SKM-1 (cell line): ENCODE measurements around the gene ZNG1B.
"Not testable (repeated sequence)": the region's sequence is repeated elsewhere in the genome, so short reads cannot be mapped to it uniquely, and the experiment has no call there.

ENCODE experiments used
- DNase-seq: peaks from one replicate; lab custom pipeline; 2025; ENCODE audit not compliant: unreplicated experiment; lab: John Stamatoyannopoulos, UW

The ZNG1B gene

GRCh38 chr2:113503094-113504042 is 65.9 kb downstream of the ZNG1B start:
- DNase-seq, result not testable (repeated sequence)

- DNase-seq, result not testable (repeated sequence)
These were observed 66.6 kb downstream of the ZNG1B start for GRCh38 chr2:113504081-113504480.

GRCh38 chr2:113507394-113508140 is 70.1 kb downstream of the ZNG1B start:
- not testable (repeated sequence) for DNase-seq

DNA sequence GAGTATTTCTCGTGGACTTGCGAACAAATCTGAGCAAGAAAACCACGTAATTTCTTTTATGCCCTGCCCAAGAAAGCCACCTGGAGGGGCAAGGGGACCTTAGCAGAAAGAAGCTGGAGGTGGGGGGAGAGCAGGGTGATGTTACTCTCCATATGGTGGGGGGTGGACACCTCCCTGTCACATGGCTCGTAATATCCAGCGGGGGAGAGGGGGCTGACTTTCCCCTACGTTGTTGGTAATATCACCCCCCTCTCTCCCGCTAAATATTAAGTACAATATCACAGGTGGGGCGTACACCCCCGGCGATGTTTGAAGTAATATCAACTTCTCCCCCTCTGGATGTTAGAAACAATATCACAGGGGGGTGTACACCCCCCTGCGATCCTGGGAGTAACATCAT is 70.7 kb downstream of the ZNG1B start:
- DNase-seq, result not testable (repeated sequence)

GRCh38 chr2:113510913-113511312 is 73.4 kb downstream of the ZNG1B start:
- not testable (repeated sequence) for DNase-seq

- DNase-seq, result not testable (repeated sequence)
These were observed 74.4 kb downstream of the ZNG1B start for GRCh38 chr2:113511859-113512258.

- not testable (repeated sequence) for DNase-seq
These were observed 78.0 kb downstream of the ZNG1B start for GRCh38 chr2:113515457-113515856.

DNA sequence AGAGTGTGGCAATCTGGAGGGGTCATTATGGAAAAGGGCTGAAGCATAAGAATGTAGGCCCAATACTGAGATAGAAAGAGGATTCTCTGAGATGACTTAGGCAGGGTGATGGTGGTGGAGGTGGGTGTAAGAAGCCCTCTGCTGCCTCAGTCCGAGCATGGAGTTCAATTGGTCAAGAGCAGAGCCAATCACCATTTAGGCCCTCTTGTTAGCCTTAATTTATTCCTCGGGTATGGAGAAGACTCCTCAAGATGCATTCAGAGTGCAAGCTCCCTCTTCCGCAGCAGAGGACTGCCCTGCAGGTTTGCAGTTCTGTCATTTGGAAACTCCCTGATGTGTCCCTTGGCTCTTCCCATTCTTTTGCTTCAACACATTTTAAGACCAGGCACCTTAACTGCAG is 78.5 kb downstream of the ZNG1B start:
- not testable (repeated sequence) for DNase-seq

GRCh38 chr2:113517025-113517424 is 79.5 kb downstream of the ZNG1B start:
- DNase-seq, result not testable (repeated sequence)

- not testable (repeated sequence) for DNase-seq
These were observed 83.3 kb downstream of the ZNG1B start for GRCh38 chr2:113520837-113521236.

- DNase-seq, result not testable (repeated sequence)
These were observed 84.0 kb downstream of the ZNG1B start for GRCh38 chr2:113521492-113521891.

DNA sequence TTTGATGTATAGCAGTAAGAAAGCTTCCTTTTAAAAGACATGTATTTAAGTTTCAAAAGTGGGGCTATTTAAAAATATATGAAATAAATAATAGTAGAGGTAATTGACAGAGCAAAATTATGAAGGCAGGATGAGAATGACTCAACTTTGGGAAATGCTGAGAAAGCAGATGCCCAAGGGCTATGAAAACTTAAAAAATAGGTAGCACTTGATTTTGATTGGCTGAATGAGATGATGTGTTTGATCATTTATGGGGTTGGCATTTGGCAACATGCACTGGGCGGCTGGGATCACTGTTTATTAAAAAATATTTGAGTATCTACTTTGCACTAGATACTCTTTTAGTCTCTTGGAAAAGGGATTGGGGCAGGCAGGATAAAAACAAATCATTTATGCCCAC is 87.5 kb downstream of the ZNG1B start:
- not testable (repeated sequence) for DNase-seq

DNA sequence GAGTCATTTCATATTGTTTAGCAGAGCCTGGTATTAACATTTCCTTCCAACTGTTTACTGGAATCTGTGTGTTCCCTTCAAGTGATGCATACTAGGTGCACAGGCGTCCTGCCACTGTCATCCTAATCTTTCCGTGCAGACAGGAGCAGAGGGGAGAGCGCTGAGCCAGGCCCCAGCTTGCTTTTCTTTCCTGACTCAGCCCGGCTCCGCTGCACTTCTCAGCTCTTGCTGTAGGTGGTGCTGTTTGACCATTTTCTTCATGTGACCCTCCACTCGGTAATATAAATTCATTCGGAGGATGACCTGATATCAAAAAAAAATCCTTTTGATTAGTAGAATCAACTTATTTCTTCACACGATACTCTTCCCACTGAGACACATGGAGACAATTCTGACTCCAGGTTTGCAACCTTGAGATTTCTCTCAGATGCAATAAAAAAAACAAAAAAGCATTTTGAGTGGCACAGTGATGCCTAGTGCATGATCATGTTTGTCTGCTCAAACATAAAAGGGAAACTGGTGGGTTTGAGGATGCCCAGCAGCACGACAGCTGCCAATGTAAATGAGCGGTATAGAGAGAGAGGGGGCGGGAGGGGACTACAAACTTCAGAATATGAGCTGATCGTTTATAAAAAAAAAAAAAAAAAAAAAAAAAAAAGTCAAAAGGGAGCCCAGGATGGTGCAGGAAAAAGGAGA is 90.0 kb downstream of the ZNG1B start:
- not testable (repeated sequence) for DNase-seq

DNA sequence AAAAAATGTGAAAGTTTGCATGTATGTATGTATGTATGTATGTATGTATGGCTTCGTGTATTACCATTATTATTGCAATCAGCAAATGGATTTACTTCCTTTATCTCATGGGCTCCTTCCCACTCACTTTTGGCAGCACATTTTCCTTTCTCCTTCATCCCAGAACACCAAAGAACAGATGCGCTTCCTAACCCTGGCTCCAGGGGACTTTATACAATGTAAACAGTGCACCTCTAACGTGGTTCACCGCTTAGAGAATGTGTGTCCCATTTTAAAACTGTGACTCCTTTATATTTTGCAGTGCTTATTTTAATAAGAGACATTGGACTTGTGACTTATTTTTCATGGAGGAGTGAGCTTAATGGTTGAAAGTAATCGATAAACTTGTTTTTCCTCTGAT is 90.6 kb downstream of the ZNG1B start:
- DNase-seq, result not testable (repeated sequence)

DNA sequence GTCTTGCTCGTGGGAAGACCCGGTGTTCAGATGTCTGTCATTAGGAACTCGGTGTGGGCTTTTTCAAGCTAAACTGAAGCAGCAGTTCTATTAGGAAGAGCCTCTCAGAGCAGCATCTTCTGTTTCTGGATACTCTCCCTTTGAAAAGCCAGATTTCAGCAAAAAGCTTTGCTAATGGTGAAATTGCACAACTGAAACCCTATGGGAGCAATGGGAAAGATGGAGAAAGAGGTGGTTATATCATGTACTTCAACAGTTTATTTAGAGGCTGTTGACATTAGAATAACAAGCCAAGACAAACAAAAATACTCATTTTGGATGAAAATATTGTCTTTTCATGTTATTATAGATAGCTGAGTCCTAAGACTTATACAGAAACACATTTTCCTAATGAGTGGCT is 91.4 kb downstream of the ZNG1B start:
- DNase-seq, result not testable (repeated sequence)

GRCh38 chr2:113532991-113533390 is 95.5 kb downstream of the ZNG1B start:
- DNase-seq, result not testable (repeated sequence)

DNA sequence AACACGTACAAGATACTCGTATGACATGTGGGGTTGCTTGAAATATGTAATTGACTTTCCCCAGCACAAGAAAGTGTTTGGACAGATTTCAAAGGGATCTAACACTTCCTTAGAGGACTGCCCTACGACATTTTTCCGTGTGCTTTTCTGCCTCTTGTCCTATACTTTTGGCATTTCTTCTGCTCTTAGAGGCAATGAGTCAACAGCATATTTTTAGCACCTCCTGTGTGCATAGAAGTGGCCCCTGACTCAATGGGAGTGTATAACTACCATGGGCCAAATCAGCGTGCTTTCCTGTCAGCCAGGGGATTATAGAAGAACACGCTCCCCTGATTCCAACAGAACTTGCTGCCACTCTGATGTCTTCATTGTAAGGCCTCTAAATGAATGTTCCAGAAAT is 99.1 kb downstream of the ZNG1B start:
- not testable (repeated sequence) for DNase-seq

DNA sequence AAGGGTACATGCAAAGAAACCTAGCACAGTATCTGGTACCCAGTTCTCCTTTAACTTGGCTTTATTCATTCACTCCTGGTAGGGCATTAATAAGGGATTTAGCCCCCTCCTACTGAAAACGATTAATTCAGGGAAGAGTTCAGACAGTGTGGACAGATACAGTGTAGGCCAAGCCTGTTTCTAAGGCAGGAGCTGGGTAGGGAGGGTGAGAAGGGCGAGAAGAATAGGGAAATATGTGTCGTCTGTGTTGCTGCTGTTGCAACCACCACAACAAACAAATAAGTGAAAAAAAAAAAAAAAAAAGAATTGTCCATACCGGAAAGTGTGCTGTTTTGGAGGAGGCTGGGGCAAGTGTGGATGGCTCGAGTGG is 103.3 kb downstream of the ZNG1B start:
- not testable (repeated sequence) for DNase-seq

DNA sequence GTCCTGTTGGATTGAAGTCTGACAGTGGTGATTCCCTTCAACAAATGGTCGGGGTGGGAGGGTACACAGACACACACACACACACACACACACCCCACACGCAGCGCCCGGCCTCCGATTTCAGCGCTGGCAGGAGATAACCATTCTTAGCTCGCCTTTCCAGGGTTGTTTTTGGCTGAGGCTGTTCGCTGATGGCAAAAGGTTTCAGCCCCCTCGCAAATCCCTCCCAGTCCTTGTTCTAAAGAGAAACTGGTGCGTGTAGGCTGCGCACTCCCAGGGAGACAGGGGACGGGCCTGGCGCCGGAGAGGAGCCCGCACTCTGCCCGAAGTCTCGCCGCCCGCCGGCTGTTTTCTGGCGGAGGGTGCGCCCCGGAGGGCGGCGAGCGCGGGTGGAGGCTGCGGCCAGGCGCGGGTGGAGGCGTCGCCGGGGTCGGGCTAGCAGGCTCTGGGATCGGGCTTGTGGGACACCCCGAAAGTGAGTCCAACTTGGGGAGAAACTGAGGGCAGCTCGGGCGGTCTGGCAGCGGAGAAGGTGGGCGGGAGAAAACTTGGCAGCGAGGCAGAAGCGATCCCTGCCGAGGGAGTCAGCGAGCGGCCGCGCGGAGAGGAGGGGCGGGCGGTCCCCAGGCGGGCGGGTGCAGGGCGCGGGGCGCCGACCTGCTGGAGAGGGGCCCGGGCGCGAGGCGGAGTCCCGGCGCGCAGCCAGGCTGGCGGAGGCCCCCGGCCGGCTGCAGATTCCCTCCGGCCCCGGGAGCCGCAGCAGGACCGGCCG is 103.9 kb downstream of the ZNG1B start:
- DNase-seq, result not testable (repeated sequence)

GRCh38 chr2:113541976-113542485 is 104.5 kb downstream of the ZNG1B start:
- DNase-seq, result not testable (repeated sequence)
